Measurements from ENCODE around the gene CCNT1.
"Not testable (repeated sequence)": the region's sequence is repeated elsewhere in the genome, so short reads cannot be mapped to it uniquely, and the experiment has no call there.

CCNT1 gene

GRCh38 chr12:48690990-48691389 lies 25.5 kb downstream of the CCNT1 start:
- no peak for DNase-seq

- DNase-seq = no peak
Measured at GRCh38 chr12:48690436-48690835, 26.1 kb downstream of the CCNT1 start.

DNA sequence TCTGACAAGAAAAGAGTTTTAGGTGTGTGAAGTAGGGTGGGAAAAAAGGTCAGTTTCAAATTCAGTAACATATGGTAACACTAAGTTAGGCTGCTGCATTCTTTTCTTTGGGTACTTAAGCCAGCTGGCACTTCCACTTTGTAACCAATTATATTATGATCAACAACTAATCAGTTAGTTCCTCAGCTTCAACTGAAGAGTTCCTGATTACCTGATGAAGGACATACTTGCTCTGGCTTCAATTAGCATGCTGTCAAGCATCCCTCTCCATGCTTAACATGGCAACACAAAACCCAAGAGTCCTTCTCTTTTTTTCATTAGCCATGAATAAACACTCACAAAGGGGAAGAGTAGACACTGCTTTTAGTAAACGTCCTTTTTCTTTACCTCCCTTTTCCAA lies 27.7 kb downstream of the CCNT1 start:
- DNase-seq = no peak

GRCh38 chr12:48687592-48687991 lies 28.9 kb downstream of the CCNT1 start:
- no peak for DNase-seq

GRCh38 chr12:48686615-48687334 lies 29.7 kb downstream of the CCNT1 start:
- no peak for DNase-seq

DNA sequence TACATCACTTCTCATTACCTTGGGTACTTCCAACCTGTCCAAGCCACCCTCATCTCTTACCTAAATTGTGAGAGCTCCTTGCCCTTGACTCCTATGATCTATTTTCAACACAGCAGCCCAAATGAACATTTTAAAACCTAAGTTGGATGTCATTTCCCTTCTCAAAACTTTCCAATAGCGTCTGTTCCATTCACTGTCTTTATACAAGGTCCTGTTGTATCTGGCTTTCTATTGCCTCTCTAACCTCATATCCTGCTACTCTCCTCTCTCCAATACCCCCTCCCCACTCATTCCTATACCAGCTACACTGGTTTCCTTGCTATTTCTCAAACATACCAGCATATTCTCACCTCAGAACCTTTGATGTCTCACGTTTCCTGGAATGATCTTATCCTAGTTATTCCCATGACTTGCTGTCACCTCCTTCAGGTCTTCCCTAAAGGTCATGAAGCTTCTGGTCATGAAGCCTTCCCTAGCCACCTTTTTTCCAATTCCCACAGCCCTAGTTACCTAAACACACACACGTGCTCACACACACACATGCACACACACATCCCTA lies 30.4 kb downstream of the CCNT1 start:
- DNase-seq = no peak

- DNase-seq = no peak
Measured at GRCh38 chr12:48683534-48683933, 33.0 kb downstream of the CCNT1 start.

- DNase-seq = no peak
Measured at GRCh38 chr12:48682927-48683326, 33.6 kb downstream of the CCNT1 start.

- not testable (repeated sequence) for DNase-seq
Measured at GRCh38 chr12:48682533-48682905, 34.0 kb downstream of the CCNT1 start.

- DNase-seq = peak; percentile 99
Measured at GRCh38 chr12:48681710-48682532, 34.6 kb downstream of the CCNT1 start, which contains the start of gene KANSL2. KANSL2 (minus strand) TSS chr12:48682238; CDS start chr12:48681632, 606 bp downstream.

DNA sequence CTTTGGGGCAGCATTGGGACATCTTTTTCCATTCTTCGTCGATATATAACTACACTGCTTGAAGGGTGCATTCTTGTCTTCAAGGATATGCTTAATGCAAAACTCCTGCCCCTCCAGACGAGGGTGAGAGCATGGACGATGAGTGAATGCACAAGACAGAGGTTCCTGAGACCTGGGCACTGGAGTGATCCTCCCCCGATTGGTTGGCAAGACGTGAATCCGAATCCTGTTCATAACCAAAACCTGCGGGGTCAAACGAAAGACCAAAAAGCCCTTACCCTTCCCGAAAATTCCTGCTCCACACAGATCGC lies 35.2 kb downstream of the CCNT1 start:
- no peak for DNase-seq

- DNase-seq = no peak
Measured at GRCh38 chr12:48680861-48681260, 35.6 kb downstream of the CCNT1 start.

- no peak for DNase-seq
Measured at GRCh38 chr12:48678551-48679185, 37.8 kb downstream of the CCNT1 start.

- DNase-seq = no peak
Measured at GRCh38 chr12:48671231-48671856, 45.2 kb downstream of the CCNT1 start.

- no peak for DNase-seq
Measured at GRCh38 chr12:48668996-48669395, 47.5 kb downstream of the CCNT1 start.

GRCh38 chr12:48659863-48660262 lies 56.6 kb downstream of the CCNT1 start:
- DNase-seq = no peak

GRCh38 chr12:48651681-48652080 lies 64.8 kb downstream of the CCNT1 start:
- DNase-seq = no peak

DNA sequence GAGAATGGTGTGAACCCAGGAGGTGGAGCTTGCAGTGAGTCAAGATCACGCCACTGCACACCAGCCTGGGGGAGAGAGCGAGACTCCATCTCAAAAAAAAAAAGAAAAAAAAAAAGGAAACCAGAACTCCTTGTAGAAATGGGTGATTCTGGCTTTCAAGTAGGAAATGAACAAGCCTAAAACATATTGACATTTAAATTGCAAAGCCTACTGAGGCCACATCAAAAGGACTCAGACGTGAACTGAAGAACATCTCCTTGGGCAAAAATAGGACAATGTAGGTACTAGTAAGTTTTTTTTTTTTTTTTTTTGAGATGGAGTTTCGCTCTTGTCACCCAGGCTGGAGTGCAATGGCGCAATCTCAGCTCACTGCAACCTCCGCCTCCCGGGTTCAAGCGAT lies 71.2 kb downstream of the CCNT1 start:
- not testable (repeated sequence) for DNase-seq

DNA sequence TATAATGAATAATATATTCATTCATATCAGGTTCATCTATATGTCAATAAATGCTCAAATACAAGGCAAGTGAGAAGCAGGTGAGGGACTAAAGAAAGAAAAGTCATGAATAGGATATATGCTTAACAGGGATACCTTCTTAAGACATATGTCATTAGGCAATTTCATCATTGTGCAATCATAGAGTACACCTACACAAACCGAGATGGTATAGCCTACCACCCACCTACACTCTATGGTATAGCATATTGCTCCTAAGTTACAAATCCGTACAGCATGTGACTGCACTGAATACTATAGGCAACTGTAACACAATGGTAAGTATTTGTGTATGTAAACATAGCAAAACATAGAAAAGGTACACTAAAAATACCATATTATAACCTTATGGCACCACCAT lies 73.5 kb downstream of the CCNT1 start:
- no peak for DNase-seq

DNA sequence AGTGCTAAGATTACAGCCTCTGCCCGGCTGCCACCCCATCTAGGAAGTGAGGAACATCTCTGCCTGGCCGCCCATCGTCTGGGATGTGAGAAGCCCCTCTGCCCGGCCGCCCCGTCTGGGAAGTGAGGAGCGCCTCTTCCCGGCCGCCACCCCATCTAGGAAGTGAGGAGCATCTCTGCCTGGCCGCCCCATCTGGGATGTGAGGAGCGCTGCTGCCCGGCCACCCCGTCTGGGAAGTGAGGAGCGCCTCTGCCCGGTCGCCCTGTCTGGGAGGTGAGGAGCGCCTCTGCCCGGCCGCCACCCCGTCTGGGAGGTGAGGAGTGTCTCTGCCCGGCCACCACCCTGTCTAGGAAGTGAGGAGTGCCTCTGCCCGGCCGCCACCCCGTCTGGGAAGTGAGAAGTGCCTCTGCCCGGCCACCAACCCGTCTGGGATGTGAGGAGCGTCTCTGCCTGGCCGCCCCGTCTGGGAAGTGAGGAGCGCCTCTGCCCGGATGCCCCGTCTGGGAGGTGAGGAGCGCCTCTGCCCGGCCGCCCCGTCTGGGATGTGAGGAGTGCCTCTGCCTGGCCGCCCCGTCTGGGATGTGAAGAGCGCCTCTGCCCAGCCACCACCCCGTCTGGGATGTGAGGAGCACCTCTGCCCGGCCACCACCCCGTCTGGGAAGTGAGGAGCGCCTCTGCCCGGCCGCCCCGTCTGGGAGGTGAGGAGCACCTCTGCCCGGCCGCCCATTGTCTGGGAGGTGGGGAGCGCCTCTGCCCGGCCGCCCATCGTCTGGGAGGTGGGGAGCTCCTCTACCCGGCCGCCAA lies 74.6 kb downstream of the CCNT1 start:
- not testable (repeated sequence) for DNase-seq

GRCh38 chr12:48640854-48641253 lies 75.7 kb downstream of the CCNT1 start:
- no peak for DNase-seq

GRCh38 chr12:48640428-48640827 lies 76.1 kb downstream of the CCNT1 start:
- DNase-seq = no peak
